Gastroesophageal sphincter (tissue), 4 donors: ENCODE data around the gene DOC2A. TPM values are rescaled to one million over a fixed set of nuclear protein-coding genes. Genes with fewer than 3 reads are reported as not detected.
A peak's percentile ranks its signal among the peaks of the same experiment; 100 is the strongest.
"Not testable (repeated sequence)": the region's sequence is repeated elsewhere in the genome, so short reads cannot be mapped to it uniquely, and the experiment has no call there.

Experiments used
- ATAC-seq: fragments of 150-250 bp; one replicate; pipeline ENCODE4 v1.9.1; 2016; ENCODE audit warnings: mild to moderate bottlenecking, moderate library complexity
- H3K27ac ChIP-seq, 4 donors: fragments of 200-600 bp; sonication (generic) in 3 of 4; 1 replicate in 3 of 4; 2 replicates in 1 of 4; pipeline ENCODE4 v1.5.1; 2016 to 2019
- H3K27me3 ChIP-seq: fragments of 200-600 bp; sonication (generic); one replicate; pipeline ENCODE4 v1.5.1; 2019
- H3K36me3 ChIP-seq, 2 donors: fragments of 200-600 bp; sonication (generic); one replicate each; pipeline ENCODE4 v1.5.1; 2019; ENCODE audit warnings: control low read depth in 1 of 2
- H3K4me1 ChIP-seq, 3 donors: fragments of 200-600 bp; sonication (generic); 1 replicate in 2 of 3; 2 replicates in 1 of 3; pipeline ENCODE4 v1.5.1; 2016 to 2019; ENCODE audit warnings: control low read depth in 2 of 3
- H3K4me3 ChIP-seq, 2 donors: fragments of 200-600 bp; sonication (generic); one replicate each; pipeline ENCODE4 v1.5.1; 2019; ENCODE audit warnings: mild to moderate bottlenecking in 1 of 2, moderate library complexity in 1 of 2
- H3K9me3 ChIP-seq, 3 donors: fragments of 200-600 bp; sonication (generic); one replicate each; pipeline ENCODE4 v1.5.1; 2017 to 2019; ENCODE audit warnings: control low read depth in 2 of 3
- EP300 ChIP-seq: sonication (generic); formaldehyde crosslinking; IDR thresholded peaks from one replicate; pipeline ENCODE4 v1.6.1; 2017; ENCODE audit warnings: antibody characterized with exemption, mild to moderate bottlenecking
- POLR2A ChIP-seq, 2 donors: fragments of 450-650 bp; IDR thresholded peaks; one replicate each; pipeline ENCODE4 v1.6.1; 2017; ENCODE audit warnings: antibody characterized with exemption in 2 of 2, mild to moderate bottlenecking in 2 of 2, moderate library complexity in 1 of 2
- POLR2AphosphoS5 ChIP-seq: sonication (generic); formaldehyde crosslinking; IDR thresholded peaks from one replicate; pipeline ENCODE4 v1.6.1; 2017; ENCODE audit warnings: antibody characterized with exemption
- WGBS, 2 donors: methylation state at CpG; one replicate each; pipeline ENCODE4 v1.1.5; 2018; ENCODE audit warnings: low coverage in 1 of 2; 5-methylcytosine and 5-hydroxymethylcytosine counted together
- total RNA-seq, 4 donors: library from RNA; depleted of rRNA; stranded (reverse); fragments of >200 nt; gene quantifications; one replicate each; pipeline ENCODE4 v1.1.0, GENCODE V29; 2016
- TF ChIP-seq, protein P1 (sequence below), 4 experiments: fragments of 200-600 bp in 2 of 4; fragments of 450-650 bp in 2 of 4; sonication (generic) in 1 of 4; IDR thresholded peaks; one replicate each; pipeline ENCODE4 v1.5.1; 2017 to 2019; ENCODE audit warnings: antibody characterized with exemption in 4 of 4, mild to moderate bottlenecking in 2 of 4, moderate library complexity in 2 of 4

The DOC2A gene
- total RNA-seq, 4 donors from 2014 or later: 0.77 to 0.81 (median 0.78) TPM; not detected in 1

DNA sequence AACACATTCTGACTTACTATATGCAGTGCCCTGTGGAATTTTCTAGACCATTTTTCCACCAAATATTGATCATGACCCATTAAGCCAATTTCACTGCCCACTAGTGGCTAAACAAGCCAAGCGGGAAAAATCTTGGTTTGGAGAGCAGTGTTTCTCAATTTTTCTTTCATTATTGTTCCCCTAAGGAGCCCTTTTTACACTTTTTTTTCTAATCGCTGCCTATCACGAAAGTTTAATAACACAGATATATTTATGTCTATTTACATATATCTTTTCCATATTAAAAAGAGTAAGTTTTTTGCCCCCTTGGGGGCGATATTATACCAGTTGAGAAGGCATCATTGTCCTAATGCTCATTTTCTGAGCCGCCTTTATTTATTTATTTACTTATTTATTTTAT, 31.0 kb upstream of the DOC2A start:
- H3K27ac ChIP-seq: no peak overlapping the region
- 9 to 17% methylated on average over 5 of the region's 5 CpGs for WGBS, 2 donors
- peaks cover 48% of the 10 kb centered on the region for H3K27me3 ChIP-seq
- no peaks in the 10 kb centered on the region for H3K9me3 ChIP-seq
- TF ChIP-seq POLR2AphosphoS5 (no peak), EP300 (no peak), POLR2A (IDR thresholded peaks at IDR 0.05) (no peak)
- TF ChIP-seq, protein P1, sequence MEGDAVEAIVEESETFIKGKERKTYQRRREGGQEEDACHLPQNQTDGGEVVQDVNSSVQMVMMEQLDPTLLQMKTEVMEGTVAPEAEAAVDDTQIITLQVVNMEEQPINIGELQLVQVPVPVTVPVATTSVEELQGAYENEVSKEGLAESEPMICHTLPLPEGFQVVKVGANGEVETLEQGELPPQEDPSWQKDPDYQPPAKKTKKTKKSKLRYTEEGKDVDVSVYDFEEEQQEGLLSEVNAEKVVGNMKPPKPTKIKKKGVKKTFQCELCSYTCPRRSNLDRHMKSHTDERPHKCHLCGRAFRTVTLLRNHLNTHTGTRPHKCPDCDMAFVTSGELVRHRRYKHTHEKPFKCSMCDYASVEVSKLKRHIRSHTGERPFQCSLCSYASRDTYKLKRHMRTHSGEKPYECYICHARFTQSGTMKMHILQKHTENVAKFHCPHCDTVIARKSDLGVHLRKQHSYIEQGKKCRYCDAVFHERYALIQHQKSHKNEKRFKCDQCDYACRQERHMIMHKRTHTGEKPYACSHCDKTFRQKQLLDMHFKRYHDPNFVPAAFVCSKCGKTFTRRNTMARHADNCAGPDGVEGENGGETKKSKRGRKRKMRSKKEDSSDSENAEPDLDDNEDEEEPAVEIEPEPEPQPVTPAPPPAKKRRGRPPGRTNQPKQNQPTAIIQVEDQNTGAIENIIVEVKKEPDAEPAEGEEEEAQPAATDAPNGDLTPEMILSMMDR (IDR thresholded peaks at IDR 0.05): peak in 3 of 4 experiments; percentile 24 to 53 (median 34)
- no peaks in the 10 kb centered on the region for H3K36me3 ChIP-seq
- H3K4me3 ChIP-seq: no peak overlapping the region
- no peak for ATAC-seq
- no peaks in the 10 kb centered on the region for H3K4me1 ChIP-seq

DNA sequence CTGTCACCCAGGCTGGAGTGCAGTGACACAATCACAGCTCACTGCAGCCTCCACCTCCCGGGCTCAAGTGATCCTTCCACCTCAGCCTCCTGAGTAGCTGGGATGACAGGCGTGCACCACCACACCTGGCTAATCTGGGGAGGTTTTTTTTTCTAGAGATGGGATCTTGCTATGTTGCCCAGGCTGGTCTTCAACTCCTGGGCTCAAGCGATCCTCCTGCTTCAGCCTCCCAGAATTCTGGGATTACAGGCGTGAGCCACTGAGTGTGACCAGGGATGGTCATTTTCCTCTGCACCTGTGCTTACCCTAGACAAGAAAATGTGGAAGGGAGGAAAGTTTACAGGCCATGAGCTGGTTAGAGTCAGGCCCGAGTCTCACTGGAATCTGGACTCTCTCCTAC, 29.9 kb upstream of the DOC2A start:
- H3K36me3 ChIP-seq, H3K27ac ChIP-seq, H3K4me1 ChIP-seq, H3K9me3 ChIP-seq, H3K4me3 ChIP-seq, ATAC-seq: not testable (repeated sequence)
- peaks cover 54% of the 10 kb centered on the region for H3K27me3 ChIP-seq
- WGBS, 2 donors: 83 to 90% methylated on average over 1 to 5 of the region's 5 CpGs

DNA sequence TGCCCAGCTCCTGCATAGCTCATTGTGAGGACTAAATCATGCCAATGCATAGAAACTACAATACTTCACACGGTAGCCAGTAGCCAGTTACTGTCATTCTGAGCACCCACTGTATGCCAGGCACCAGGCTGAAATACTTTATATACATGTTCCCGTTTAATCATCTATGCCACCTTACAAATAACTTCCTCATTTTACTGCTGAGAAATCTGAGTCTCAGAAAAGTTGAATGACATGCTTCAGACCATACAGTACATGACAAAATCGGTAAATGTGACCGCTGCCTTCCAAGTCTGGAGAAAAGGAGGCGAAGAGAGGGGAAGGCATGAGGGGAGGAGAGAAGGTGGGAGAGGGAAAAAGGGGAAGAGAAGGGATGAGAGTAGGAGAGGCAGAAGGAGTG, 29.4 kb upstream of the DOC2A start:
- H3K36me3 ChIP-seq: no peaks in the 10 kb centered on the region
- TF ChIP-seq POLR2AphosphoS5: no peak
- TF ChIP-seq, protein P1 (IDR thresholded peaks at IDR 0.05): no peak
- TF ChIP-seq POLR2A (IDR thresholded peaks at IDR 0.05): no peak
- no peak for TF ChIP-seq EP300
- ATAC-seq: no peak
- H3K4me1 ChIP-seq: no peaks in the 10 kb centered on the region
- H3K27me3 ChIP-seq: peaks cover 59% of the 10 kb centered on the region
- H3K4me3 ChIP-seq: no peak overlapping the region
- H3K9me3 ChIP-seq: no peaks in the 10 kb centered on the region
- 46 to 62% methylated on average over 5 of the region's 5 CpGs for WGBS, 2 donors
- H3K27ac ChIP-seq: no peak overlapping the region

DNA sequence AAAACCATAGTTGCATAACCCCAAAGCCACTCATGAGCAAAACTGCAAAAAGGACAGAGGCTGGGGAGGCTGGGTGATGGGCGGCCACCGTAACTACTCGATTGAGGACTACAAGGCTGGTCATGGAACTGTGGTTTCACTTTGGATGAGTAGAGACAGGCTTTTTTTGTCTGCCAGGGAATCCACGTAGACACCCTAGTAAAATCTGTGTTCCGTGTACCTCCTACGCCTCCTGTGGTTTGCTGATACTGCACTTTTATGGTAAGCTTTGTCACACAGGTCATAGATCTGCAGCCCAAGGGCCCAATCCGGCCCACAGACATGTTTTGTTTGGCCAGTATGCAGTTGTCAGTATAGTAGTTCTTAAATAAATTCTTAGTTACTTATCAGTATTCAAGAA, 22.4 kb upstream of the DOC2A start:
- 67 to 73% methylated on average over 5 to 7 of the region's 7 CpGs for WGBS, 2 donors
- no peaks in the 10 kb centered on the region for H3K9me3 ChIP-seq
- H3K36me3 ChIP-seq: no peaks in the 10 kb centered on the region

DNA sequence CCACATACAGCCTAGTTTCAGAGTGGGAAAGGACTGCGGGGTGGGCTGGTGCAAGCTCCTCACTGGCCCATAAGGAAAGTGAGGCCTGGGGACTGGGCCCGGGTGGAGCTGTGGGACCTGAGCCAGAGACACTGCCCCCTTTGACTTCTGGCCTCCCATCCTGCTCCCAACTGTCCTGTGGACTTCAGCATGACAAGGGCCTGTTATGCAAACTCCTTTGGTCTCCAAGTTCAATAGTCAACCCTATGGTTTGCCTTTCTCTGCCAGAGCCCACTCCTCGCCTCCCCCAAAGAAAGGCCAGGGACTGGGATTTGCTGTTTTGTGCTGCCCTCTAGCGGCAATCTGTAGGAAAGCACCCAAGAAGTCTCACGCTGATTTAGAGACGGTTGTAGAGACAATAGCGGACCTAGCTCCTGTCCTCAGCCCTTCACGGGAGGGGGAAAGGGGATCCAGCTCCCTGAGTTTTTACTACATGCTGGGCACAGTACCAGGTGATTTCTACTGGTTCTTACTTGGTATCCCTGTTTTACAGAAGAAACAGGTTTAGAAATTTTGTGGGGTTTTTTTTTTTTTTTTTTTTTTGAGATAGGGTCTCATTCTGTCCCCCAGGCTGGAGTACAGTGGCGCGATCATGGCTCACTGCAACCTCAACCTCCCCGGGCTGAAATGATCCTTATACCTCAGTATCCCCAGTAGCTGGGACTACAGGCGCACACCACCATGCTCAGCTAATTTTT, 21.4 kb upstream of the DOC2A start:
- H3K4me1 ChIP-seq: peaks cover 0 to 17% (median 6%) of the 10 kb centered on the region in 3 donors
- H3K9me3 ChIP-seq: no peaks in the 10 kb centered on the region
- 9% methylated on average over 11 of the region's 12 CpGs; no CpG with 5 or more reads in 1 of the 2 donors for WGBS, 2 donors
- ATAC-seq: no peak
- H3K27ac ChIP-seq: no peak overlapping the region
- no peaks in the 10 kb centered on the region for H3K36me3 ChIP-seq
- H3K27me3 ChIP-seq: peaks cover 98% of the 10 kb centered on the region
- no peak overlapping the region for H3K4me3 ChIP-seq
- TF ChIP-seq, protein P1 (IDR thresholded peaks at IDR 0.05): peak in 3 of 4 experiments; percentile 50 to 66 (median 53)
- TF ChIP-seq POLR2AphosphoS5 (no peak), POLR2A (IDR thresholded peaks at IDR 0.05) (no peak), EP300 (no peak)

More for the DNA sequence above, 22.4 kb upstream of the DOC2A start:
- TF ChIP-seq POLR2AphosphoS5 (no peak), EP300 (no peak), POLR2A (IDR thresholded peaks at IDR 0.05) (no peak)
- TF ChIP-seq, protein P1 (IDR thresholded peaks at IDR 0.05): no peak
- Histone ChIP-seq H3K27me3 (peaks cover 87% of the 10 kb centered on the region), H3K4me1 (peaks cover 0 to 17% (median 6%) of the 10 kb centered on the region in 3 donors), H3K27ac (no peak overlapping the region), H3K4me3 (no peak overlapping the region)
- ATAC-seq: no peak
